ENCODE results near the gene XRN2.
"Not testable (repeated sequence)": the region's sequence is repeated elsewhere in the genome, so short reads cannot be mapped to it uniquely, and the experiment has no call there.

The XRN2 gene

DNA sequence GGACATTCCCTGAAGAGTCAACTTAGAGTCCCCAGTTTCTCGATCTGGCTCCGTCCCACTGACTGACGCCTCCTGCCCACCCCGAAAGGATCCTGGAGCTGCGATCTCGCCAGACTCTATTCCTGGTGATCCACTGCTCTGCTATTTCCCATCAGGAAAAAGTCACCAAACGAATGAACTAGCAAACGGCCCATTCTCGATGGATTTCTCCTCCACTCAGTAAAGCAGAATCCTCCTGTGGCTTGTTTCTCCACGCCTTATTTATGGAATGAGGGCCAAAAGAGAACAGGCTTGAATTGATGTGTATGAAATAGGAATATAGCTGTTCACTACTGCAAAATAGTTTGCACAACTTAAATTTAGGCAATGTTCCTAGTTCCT, 88.8 kb downstream of the XRN2 start:
- no peak for DNase-seq

DNA sequence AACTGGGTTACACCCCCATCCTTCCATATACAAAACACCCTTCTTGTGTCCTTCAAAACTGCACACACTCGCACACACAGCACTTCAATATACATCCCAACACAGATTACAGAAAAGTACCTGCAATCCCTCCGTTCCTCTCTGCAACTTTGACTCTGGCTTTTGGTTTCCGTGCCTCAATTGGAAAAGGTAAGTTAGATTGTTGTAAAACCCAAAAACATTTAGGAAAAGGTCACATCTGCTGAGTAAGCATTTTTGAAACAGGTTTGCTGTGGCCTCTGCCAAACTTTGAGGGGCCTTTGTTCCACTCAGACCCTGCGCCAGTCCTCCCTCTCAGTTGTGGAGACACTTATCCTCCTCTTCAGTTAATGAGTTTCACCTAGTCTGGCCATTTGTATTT, 90.0 kb downstream of the XRN2 start:
- no peak for DNase-seq

- DNase-seq, result no peak
Observed at GRCh38 chr20:21393816-21394519, 90.8 kb downstream of the XRN2 start.

- no peak for DNase-seq
Observed at GRCh38 chr20:21394551-21394950, 91.4 kb downstream of the XRN2 start.

- DNase-seq, result no peak
Observed at GRCh38 chr20:21395051-21395665, 92.0 kb downstream of the XRN2 start.

- no peak for DNase-seq
Observed at GRCh38 chr20:21395666-21396598, 92.8 kb downstream of the XRN2 start.

- DNase-seq, result peak in 1 of 2 experiments; percentile 51
Observed at GRCh38 chr20:21396599-21397340, 93.6 kb downstream of the XRN2 start.

GRCh38 chr20:21397341-21398108, 94.4 kb downstream of the XRN2 start, which contains the start of gene NKX2-4:
Gene NKX2-4, minus strand, starts transcription at chr20:21397526. Its CDS starts 127 bp downstream, at chr20:21397399.
- peak; percentile 32 to 48 for DNase-seq

GRCh38 chr20:21398109-21399004, 95.2 kb downstream of the XRN2 start:
- no peak for DNase-seq

DNA sequence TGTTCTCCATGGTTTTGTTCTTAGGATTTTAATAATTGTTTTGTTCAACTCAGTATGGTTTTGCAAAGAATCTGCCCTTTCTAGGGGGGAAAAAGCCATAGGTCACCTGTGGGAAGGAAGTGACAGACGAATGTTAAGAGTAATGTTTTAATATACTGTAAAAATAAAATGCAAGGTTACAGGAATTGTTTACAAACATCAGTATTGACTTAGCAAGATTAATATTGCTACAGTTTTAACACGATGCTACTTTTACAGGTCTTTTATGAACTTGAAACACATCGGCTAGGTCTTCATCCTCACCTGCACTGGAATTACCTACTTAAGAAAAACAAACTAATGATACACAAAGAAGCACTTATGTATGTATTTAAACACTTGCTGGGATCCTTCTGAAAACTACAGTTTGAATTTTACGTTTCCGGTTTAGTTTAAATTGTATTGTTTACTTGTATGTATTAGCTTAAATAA, 95.9 kb downstream of the XRN2 start:
- no peak for DNase-seq

DNA sequence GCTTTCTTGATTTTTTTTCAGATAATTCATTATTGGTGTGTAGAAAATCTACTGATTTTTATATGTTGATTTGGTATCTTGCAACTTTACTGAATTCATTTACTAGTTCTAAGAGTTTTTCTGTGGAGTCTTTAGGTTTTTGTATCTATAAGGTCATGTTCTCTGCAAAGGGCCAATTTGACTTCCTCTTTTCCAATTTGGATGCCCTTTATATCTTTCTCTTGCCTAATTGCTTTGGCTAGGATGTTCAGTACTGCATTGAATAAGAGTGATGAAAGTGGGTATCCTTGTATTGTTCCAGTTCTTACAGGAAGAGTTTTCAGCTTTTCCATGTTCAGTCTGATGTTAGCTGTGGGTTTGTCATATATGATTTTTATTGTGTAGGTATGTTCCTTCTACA, 108.6 kb downstream of the XRN2 start:
- no peak for DNase-seq

DNA sequence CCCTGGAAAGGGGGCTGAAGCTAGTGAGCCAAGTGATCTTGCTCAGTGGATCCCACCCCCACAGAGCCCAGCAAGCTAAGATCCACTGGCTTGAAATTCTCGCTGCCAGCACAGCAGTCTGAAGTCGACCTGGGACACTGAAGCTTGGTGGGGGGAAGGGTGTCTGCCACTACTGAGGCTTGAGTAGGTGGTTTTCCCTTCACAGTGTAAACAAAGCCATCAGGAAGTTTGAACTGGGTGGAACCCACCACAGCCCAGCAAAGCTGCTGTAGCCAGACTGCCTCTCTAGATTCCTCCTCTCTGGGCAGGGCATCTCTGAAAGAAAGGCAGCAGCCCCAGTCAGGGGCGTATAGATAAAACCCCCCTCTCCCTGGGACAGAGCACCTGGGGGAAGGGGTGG, 110.9 kb downstream of the XRN2 start:
- DNase-seq, result not testable (repeated sequence)

DNA sequence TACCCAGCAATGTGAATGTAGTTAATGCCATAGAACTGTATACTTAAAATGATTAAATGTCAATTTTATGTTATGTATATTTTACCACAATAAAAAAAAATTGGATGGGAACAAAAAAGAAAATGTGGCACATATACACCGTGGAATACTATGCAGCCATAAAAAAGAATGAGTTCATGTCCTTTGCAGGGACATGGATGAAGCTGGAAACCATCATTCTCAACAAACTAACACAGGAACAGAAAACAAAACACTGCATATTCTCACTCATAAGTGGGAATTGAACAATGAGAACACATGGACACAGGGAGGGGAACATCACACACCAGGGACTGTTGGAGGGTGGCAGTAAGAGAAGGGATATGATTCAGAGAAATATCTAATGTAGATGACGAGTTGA, 116.0 kb downstream of the XRN2 start:
- DNase-seq, result not testable (repeated sequence)

- no peak for DNase-seq
Observed at GRCh38 chr20:21421601-21422236, 118.6 kb downstream of the XRN2 start.

GRCh38 chr20:21423712-21424111, 120.6 kb downstream of the XRN2 start:
- DNase-seq, result not testable (repeated sequence)

DNA sequence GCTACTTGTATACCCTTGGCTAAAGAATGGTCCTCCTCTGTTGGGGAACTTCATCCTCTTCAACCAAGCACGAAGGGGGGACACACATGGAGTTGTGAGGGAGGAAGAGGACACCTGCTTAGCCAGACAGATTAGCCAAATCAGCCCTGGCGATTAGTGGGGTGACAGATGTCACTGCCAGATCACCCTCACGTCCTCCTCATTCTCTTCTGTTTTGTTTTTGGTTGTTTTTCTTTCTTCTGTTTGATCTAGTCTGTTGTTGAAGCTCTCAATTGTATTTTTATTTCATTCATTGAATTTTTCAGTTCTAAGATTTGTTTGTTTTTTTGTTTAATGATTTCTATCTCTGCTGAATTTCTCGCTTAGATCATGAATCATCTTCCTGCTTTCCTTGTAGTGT, 121.7 kb downstream of the XRN2 start:
- no peak for DNase-seq

DNA sequence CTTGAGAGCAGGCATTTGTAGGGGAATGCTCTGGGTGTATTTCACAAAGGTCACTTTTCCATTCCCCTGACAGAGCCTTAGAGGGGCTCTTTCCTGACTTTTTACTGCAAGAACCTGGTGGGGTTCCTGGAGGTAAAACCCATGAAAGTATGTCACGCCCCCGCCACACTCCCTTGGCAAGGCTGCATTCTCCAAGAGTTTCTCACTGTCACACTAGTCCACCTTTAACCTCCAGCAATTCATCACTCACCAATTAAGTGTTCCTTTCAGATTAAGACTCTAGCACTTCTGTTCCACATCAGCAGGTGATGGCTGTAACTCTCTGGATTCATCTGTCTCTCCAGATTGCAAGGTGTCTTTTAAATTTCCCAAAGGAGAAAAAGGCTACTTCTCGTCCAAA, 126.9 kb downstream of the XRN2 start:
- DNase-seq, result no peak

DNA sequence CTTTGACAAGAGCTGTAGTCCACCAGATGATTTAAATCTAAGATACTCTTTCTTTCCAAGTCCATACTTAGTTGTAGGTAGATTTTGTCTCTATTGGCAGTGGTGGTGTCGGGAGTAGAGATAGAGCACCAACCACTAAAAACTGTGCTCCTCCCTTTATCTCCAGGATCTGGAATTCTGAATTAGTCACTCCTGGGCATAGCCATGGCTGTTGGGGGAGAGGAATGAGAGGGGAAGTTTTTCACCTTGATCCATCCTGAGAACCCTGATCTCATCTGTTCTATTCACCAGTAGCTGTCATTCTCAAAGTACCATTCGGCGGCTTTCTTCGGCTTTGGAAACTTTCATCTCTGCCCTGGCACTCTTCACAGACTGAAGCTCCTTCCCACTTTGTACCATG, 129.8 kb downstream of the XRN2 start:
- no peak for DNase-seq

GRCh38 chr20:21433329-21433890, 130.3 kb downstream of the XRN2 start:
- DNase-seq, result no peak

GRCh38 chr20:21435576-21435975, 132.4 kb downstream of the XRN2 start:
- no peak for DNase-seq

Measured in NCI-H524 (cell line).